HEK293 (cell line): ENCODE results near the gene GEN1.

Experiments
- CTCF ChIP-seq: fragments of 450-650 bp; formaldehyde crosslinking; IDR thresholded peaks from 2 replicates; pipeline ENCODE4 v1.5.1; 2016; ENCODE audit warnings: missing biosample characterization, missing genetic modification characterization
- ZNF121 ChIP-seq: fragments of 450-650 bp; formaldehyde crosslinking; IDR thresholded peaks from 2 replicates; pipeline ENCODE4 v1.5.1; 2016; ENCODE audit warnings: missing biosample characterization, missing genetic modification characterization
- ZNF280C ChIP-seq: fragments of 450-650 bp; formaldehyde crosslinking; IDR thresholded peaks from 2 replicates; pipeline ENCODE4 v1.5.1; 2016; ENCODE audit warnings: missing biosample characterization, missing genetic modification characterization
- ZNF488 ChIP-seq: fragments of 450-650 bp; formaldehyde crosslinking; IDR thresholded peaks from 2 replicates; pipeline ENCODE4 v1.5.1; 2016; ENCODE audit warnings: missing biosample characterization, missing genetic modification characterization

- TF ChIP-seq CTCF (tag by site-specific recombination) (no peak), ZNF280C (tag by site-specific recombination) (no peak), ZNF121 (no peak), ZNF488 (no peak)
These were observed 40.6 kb upstream of the GEN1 start for GRCh38 chr2:17713291-17713690.
